ENCODE measurements around the gene HS3ST1.

- TF ChIP-seq YY1 (IDR thresholded peaks at IDR 0.05; ENCODE audit: low read depth) (no peak), EGR1 (IDR thresholded peaks at IDR 0.05) (no peak), EP300 (IDR thresholded peaks at IDR 0.05; ENCODE audit: borderline replicate concordance) (no peak), CREB1 (IDR thresholded peaks at IDR 0.05; ENCODE audit: low read depth) (no peak), ZBTB7A (IDR thresholded peaks at IDR 0.05; ENCODE audit: low read depth) (no peak), CEBPB (IDR thresholded peaks at IDR 0.05) (no peak), RAD21 (IDR thresholded peaks at IDR 0.05; ENCODE audit: low read depth) (no peak), TAF1 (IDR thresholded peaks at IDR 0.05; ENCODE audit: low read depth) (no peak), TEAD4 (IDR thresholded peaks at IDR 0.05) (no peak), USF1 (IDR thresholded peaks at IDR 0.05) (no peak)
- TF ChIP-seq, protein P1, sequence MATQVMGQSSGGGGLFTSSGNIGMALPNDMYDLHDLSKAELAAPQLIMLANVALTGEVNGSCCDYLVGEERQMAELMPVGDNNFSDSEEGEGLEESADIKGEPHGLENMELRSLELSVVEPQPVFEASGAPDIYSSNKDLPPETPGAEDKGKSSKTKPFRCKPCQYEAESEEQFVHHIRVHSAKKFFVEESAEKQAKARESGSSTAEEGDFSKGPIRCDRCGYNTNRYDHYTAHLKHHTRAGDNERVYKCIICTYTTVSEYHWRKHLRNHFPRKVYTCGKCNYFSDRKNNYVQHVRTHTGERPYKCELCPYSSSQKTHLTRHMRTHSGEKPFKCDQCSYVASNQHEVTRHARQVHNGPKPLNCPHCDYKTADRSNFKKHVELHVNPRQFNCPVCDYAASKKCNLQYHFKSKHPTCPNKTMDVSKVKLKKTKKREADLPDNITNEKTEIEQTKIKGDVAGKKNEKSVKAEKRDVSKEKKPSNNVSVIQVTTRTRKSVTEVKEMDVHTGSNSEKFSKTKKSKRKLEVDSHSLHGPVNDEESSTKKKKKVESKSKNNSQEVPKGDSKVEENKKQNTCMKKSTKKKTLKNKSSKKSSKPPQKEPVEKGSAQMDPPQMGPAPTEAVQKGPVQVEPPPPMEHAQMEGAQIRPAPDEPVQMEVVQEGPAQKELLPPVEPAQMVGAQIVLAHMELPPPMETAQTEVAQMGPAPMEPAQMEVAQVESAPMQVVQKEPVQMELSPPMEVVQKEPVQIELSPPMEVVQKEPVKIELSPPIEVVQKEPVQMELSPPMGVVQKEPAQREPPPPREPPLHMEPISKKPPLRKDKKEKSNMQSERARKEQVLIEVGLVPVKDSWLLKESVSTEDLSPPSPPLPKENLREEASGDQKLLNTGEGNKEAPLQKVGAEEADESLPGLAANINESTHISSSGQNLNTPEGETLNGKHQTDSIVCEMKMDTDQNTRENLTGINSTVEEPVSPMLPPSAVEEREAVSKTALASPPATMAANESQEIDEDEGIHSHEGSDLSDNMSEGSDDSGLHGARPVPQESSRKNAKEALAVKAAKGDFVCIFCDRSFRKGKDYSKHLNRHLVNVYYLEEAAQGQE (IDR thresholded peaks at IDR 0.05; ENCODE audit: low read depth): no peak
Observed at GRCh38 chr4:11348449-11349088, 80.1 kb downstream of the HS3ST1 start.

Measured in Ishikawa (cell line).